HCT116 (cell line): ENCODE measurements around the gene SLCO2A1. TPM values are rescaled to one million over a fixed set of nuclear protein-coding genes. Genes with fewer than 3 reads are reported as not detected.

Experiments
- ATAC-seq: fragments of 200-7000 bp; cut with Tn5 transposase; 2 replicates; pipeline ENCODE4 v1.9.1; 2020; ENCODE audit warnings: mild to moderate bottlenecking, moderate library complexity
- BruUV-seq: library from RNA; stranded (reverse); fragments of 400-500 nt; replicated peaks from 2 replicates; lab custom pipeline; 2021; lab: Mats Ljungman, UMichigan
- CTCF ChIA-PET: fragments of 300-600 bp; sonication (Branson Sonifier 250); formaldehyde crosslinking; loops from one replicate; lab custom pipeline; 2021; ENCODE audit warnings: antibody characterized with exemption; lab: Charles Lee
- POLR2A ChIA-PET: fragments of 300-600, 350-600 bp; sonication (Branson Sonifier 250); formaldehyde crosslinking; loops from one replicate; lab custom pipeline; 2021; ENCODE audit warnings: antibody characterized with exemption; lab: Charles Lee
- RAD21 ChIA-PET, 2 experiments: fragments of 300-600 bp; sonication (Branson Sonifier 250); formaldehyde crosslinking; loops; one replicate each; lab custom pipeline; 2023; ENCODE audit warnings: low total read pairs in 2 of 2; ENCODE audit not compliant: uncharacterized antibody in 2 of 2, unreplicated experiment in 2 of 2, low non-redundant PET in 1 of 2; lab: Charles Lee
- DNase-seq: peaks from one replicate; pipeline ENCODE4 v3.0.0-alpha.2; 2010; ENCODE audit warnings: low read depth, low spot score
- H2AFZ ChIP-seq: fragments of 200-600 bp; shearing (Covaris generic), sonication (generic); 2 replicates; pipeline ENCODE4 v1.6.1; 2017; ENCODE audit warnings: low read depth, mixed run types, mixed read lengths, antibody characterized with exemption, low read length; ENCODE audit not compliant: poor library complexity, severe bottlenecking
- H3K27ac ChIP-seq: 2 replicates; pipeline ENCODE4 v1.5.1; 2012; ENCODE audit warnings: low read depth, low read length
- H3K27me3 ChIP-seq: fragments of 200-600 bp; sonication (generic); 2 replicates; pipeline ENCODE4 v1.6.1; 2016; ENCODE audit warnings: mixed run types, low read length, mixed read lengths; ENCODE audit not compliant: insufficient read depth
- H3K36me3 ChIP-seq, 2 experiments: fragments of 200-500 bp in 1 of 2; fragments of 200-600 bp in 1 of 2; sonication (Bioruptor generic) in 1 of 2; sonication (generic) in 1 of 2; 2 replicates each; pipeline versions ENCODE4 v1.5.1 to v1.6.1; 2014 to 2016; ENCODE audit warnings: low read length in 2 of 2, inconsistent platforms in 1 of 2, mixed read lengths in 1 of 2, mixed run types in 1 of 2; ENCODE audit not compliant: insufficient read depth in 2 of 2, control insufficient read depth in 1 of 2
- H3K4me1 ChIP-seq, 2 experiments: fragments of 200-600 bp in 1 of 2; sonication (generic) in 1 of 2; 2 replicates each; pipeline versions ENCODE4 v1.5.1 to v1.6.1; 2012 to 2017; ENCODE audit warnings: low read length in 2 of 2, inconsistent platforms in 1 of 2, mild to moderate bottlenecking in 1 of 2, mixed read lengths in 1 of 2, mixed run types in 1 of 2, moderate library complexity in 1 of 2; ENCODE audit not compliant: insufficient read depth in 2 of 2, control insufficient read depth in 1 of 2
- H3K4me2 ChIP-seq: fragments of 200-600 bp; sonication (generic); 2 replicates; pipeline ENCODE4 v1.6.1; 2017; ENCODE audit warnings: mixed run types, low read length, mixed read lengths
- H3K4me3 ChIP-seq, 2 experiments: fragments of 200-600 bp in 1 of 2; sonication (generic) in 1 of 2; replicated peaks in 1 of 2; 2 replicates each; pipeline ENCODE4 v1.5.1; 2011 to 2016; ENCODE audit warnings: low read length in 2 of 2, control low read depth in 1 of 2, low read depth in 1 of 2, mild to moderate bottlenecking in 1 of 2, mixed read lengths in 1 of 2, mixed run types in 1 of 2
- H3K79me2 ChIP-seq: fragments of 200-600 bp; sonication (generic); 2 replicates; pipeline ENCODE4 v1.6.1; 2017; ENCODE audit warnings: mild to moderate bottlenecking, mixed run types, low read length, moderate library complexity, mixed read lengths; ENCODE audit not compliant: insufficient read depth
- H3K9ac ChIP-seq: fragments of 200-600 bp; sonication (generic); 2 replicates; pipeline ENCODE4 v1.6.1; 2016; ENCODE audit warnings: low read length, mixed read lengths
- H3K9me2 ChIP-seq: fragments of 200-600 bp; sonication (generic), shearing (Covaris generic); 2 replicates; pipeline ENCODE4 v1.6.1; 2017; ENCODE audit warnings: mixed run types, mild to moderate bottlenecking, moderate library complexity; ENCODE audit not compliant: insufficient read depth
- H3K9me3 ChIP-seq, 2 experiments: fragments of 200-500 bp in 1 of 2; fragments of 200-600 bp in 1 of 2; sonication (Bioruptor generic) in 1 of 2; sonication (generic) in 1 of 2; 2 replicates each; pipeline ENCODE4 v1.6.1; 2014 to 2017; ENCODE audit warnings: low read length in 2 of 2, mixed read lengths in 2 of 2, inconsistent platforms in 1 of 2, low read depth in 1 of 2, mild to moderate bottlenecking in 1 of 2, mixed run types in 1 of 2, moderate library complexity in 1 of 2; ENCODE audit not compliant: control insufficient read depth in 1 of 2, insufficient read depth in 1 of 2
- H4K20me1 ChIP-seq: fragments of 200-600 bp; sonication (generic), shearing (Covaris generic); 2 replicates; pipeline ENCODE4 v1.6.1; 2017; ENCODE audit warnings: mixed run types, mild to moderate bottlenecking, moderate library complexity; ENCODE audit not compliant: insufficient read depth
- ATF3 ChIP-seq: IDR thresholded peaks from 2 replicates; pipeline ENCODE4 v1.6.1; 2012
- CEBPB ChIP-seq: IDR thresholded peaks from 2 replicates; pipeline ENCODE4 v1.6.1; 2012; ENCODE audit warnings: low read depth
- CTCF ChIP-seq, 3 experiments: fragments of 200-600 bp in 1 of 3; sonication (generic) in 1 of 3; IDR thresholded peaks in 2 of 3; conservative IDR thresholded peaks in 1 of 3; 2 replicates each; pipeline ENCODE4 v1.5.1; 2012 to 2017; ENCODE audit warnings: low read depth in 2 of 3, low read length in 2 of 3, antibody characterized with exemption in 1 of 3, borderline replicate concordance in 1 of 3, control low read depth in 1 of 3, mild to moderate bottlenecking in 1 of 3, mixed read lengths in 1 of 3, mixed run types in 1 of 3, moderate library complexity in 1 of 3; ENCODE audit not compliant: insufficient read depth in 1 of 3
- EGR1 ChIP-seq: IDR thresholded peaks from 2 replicates; pipeline ENCODE4 v1.6.1; 2012; ENCODE audit warnings: low read depth
- FOSL1 ChIP-seq: IDR thresholded peaks from 2 replicates; pipeline ENCODE4 v1.6.1; 2012; ENCODE audit warnings: low read depth
- JUND ChIP-seq: IDR thresholded peaks from 2 replicates; pipeline ENCODE4 v1.6.1; 2012
- POLR2A ChIP-seq: IDR thresholded peaks from 2 replicates; pipeline ENCODE4 v1.7.0; 2011; ENCODE audit warnings: borderline replicate concordance; ENCODE audit not compliant: insufficient read depth, insufficient read length; ENCODE audit errors: extremely low read depth
- SRF ChIP-seq: IDR thresholded peaks from 2 replicates; pipeline ENCODE4 v1.6.1; 2012; ENCODE audit warnings: low read depth
- ZNF274 ChIP-seq: fragments of 200-500 bp; sonication (Bioruptor generic); IDR thresholded peaks from 2 replicates; pipeline ENCODE4 v1.6.1; 2014; ENCODE audit warnings: mild to moderate bottlenecking, low read depth, low read length, inconsistent platforms
- intact Hi-C: fragments of 100-400 bp; cut with micrococcal nuclease; formaldehyde crosslinking; loops from 2 replicates; pipeline ENCODE4 v1.10.0; 2022
- total RNA-seq: library from RNA; stranded (reverse); gene quantifications from one replicate; pipeline ENCODE4 v1.2.1, GENCODE V29; 2021; ENCODE audit not compliant: unreplicated experiment
- TF ChIP-seq, protein P1 (sequence below): IDR thresholded peaks from 2 replicates; pipeline ENCODE4 v1.6.1; 2011; ENCODE audit warnings: mild to moderate bottlenecking, low read length, moderate library complexity; ENCODE audit not compliant: insufficient replicate concordance; ENCODE audit errors: extremely low read depth

Gene SLCO2A1
- total RNA-seq, 1 experiment from 2014 or later, result 0.52 TPM

DNA sequence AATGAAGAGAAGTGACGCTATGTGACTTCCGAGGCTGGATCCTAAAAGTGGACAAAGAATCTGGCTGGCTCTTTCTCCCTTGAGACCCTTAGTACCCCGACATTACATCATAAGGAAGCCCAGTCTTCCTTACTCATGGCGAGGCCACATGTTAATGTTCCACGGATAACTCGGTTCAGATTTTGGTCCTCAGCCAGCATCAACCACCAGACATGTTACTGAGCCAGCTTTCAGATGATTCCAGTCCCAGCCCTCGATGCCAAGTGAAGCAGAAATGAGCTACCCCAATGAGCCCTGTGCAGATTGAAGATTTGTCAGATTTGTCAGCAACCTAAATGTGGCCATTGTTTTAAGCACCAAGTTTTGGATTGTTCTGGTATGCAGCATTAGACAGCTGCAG, 46.6 kb downstream of the SLCO2A1 start:
- no peak for ATAC-seq
- TF ChIP-seq JUND (no peak), POLR2A (no peak), EGR1 (no peak), FOSL1 (no peak), ATF3 (no peak), ZNF274 (no peak), CTCF (IDR thresholded peaks at IDR 0.05 in 2 of 3, conservative IDR thresholded peaks at IDR 0.05 in 1 of 3; ENCODE audit: borderline replicate concordance in 1 of 3, insufficient read depth in 1 of 3, low read depth in 2 of 3, low read length in 2 of 3) (no peak), CEBPB (no peak), SRF (no peak)
- TF ChIP-seq, protein P1, sequence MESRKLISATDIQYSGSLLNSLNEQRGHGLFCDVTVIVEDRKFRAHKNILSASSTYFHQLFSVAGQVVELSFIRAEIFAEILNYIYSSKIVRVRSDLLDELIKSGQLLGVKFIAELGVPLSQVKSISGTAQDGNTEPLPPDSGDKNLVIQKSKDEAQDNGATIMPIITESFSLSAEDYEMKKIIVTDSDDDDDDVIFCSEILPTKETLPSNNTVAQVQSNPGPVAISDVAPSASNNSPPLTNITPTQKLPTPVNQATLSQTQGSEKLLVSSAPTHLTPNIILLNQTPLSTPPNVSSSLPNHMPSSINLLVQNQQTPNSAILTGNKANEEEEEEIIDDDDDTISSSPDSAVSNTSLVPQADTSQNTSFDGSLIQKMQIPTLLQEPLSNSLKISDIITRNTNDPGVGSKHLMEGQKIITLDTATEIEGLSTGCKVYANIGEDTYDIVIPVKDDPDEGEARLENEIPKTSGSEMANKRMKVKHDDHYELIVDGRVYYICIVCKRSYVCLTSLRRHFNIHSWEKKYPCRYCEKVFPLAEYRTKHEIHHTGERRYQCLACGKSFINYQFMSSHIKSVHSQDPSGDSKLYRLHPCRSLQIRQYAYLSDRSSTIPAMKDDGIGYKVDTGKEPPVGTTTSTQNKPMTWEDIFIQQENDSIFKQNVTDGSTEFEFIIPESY, result no peak
- H3K9ac ChIP-seq, result no peak overlapping the region

More for the DNA sequence above, 46.6 kb downstream of the SLCO2A1 start:
- intact Hi-C loops, result no loop called here
- RAD21 ChIA-PET, result no interaction called here
- POLR2A ChIA-PET, result no interaction called here
- no peaks in the 10 kb centered on the region for H3K9me3 ChIP-seq
- H3K4me3 ChIP-seq, result no peak overlapping the region
- H3K9me2 ChIP-seq, result no peaks in the 10 kb centered on the region
- BruUV-seq, result no TSS peak
- H3K27me3 ChIP-seq, result 0 out of 2 replicates have a peak, but pooled peaks cover 5% of the 10 kb centered on the region
- no peak overlapping the region for H3K4me2 ChIP-seq
- H4K20me1 ChIP-seq, result no peaks in the 10 kb centered on the region
- H3K27ac ChIP-seq, result no peak overlapping the region
- H3K4me1 ChIP-seq, result no peaks in the 10 kb centered on the region
- no peak overlapping the region for H2AFZ ChIP-seq
- H3K79me2 ChIP-seq, result no peaks in the 10 kb centered on the region
- H3K36me3 ChIP-seq, result no peaks in the 10 kb centered on the region
- CTCF ChIA-PET, result no interaction called here
- DNase-seq, result no peak
